ENCODE data around the gene ANKRD34B. TPM values are rescaled to one million over a fixed set of nuclear protein-coding genes. Genes with fewer than 3 reads are reported as not detected.

Gene ANKRD34B
- total and polyA plus RNA-seq, 3 experiments from 2014 or later: not detected

DNA sequence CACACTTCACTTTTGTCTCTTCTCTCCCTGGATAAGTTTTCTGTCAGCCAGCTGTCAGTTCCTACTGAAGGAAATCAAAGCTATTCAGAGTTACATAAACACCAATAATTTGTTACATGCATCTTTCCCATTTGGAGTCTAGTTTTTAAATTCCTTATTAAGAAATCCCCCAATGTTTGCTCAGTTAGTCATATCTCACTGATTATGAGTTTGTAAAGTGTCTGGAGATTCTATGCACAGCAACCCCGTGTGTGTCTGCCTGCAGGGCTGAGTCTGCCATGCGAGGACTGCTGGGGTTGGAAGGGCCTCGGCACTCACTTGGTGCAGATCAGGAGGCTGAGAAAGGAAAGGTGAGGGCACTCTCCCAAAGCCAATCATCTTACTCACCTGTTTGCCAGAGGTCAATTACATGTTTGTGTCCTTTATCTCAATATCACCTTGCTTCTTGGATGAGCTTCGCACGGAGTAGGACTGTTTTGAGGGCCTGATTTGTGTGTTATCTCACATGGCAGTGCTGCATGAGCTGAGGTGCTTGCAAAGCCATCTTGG is 3.3 kb downstream of the ANKRD34B start:
- Mint-ChIP-seq H3K4me3 (no peak overlapping the region), H3K27me3 (peaks cover 24 to 52% of the 10 kb centered on the region in 2 donors), H3K4me1 (peaks cover 6 to 8% (median 7%) of the 10 kb centered on the region in 3 donors), H3K9me3 (no peaks in the 10 kb centered on the region), H3K27ac (peak overlapping the region in 1 of 8 donors; percentile 56), H3K36me3 (no peaks in the 10 kb centered on the region)
- Histone ChIP-seq H3K9me3 (ENCODE audit: low read length) (no peaks in the 10 kb centered on the region), H3K27me3 (ENCODE audit: insufficient read depth, low read length, poor library complexity, severe bottlenecking) (peaks cover 13% of the 10 kb centered on the region), H3K4me1 (ENCODE audit: insufficient read depth, low read length) (no peaks in the 10 kb centered on the region), H3K36me3 (ENCODE audit: insufficient read depth, low read length) (no peaks in the 10 kb centered on the region), H3K4me3 (ENCODE audit: low read length) (no peak overlapping the region), H3K27ac (ENCODE audit: low read depth, low read length) (no peak overlapping the region)
- DNase-seq: no peak
- POLR2A ChIA-PET: no interaction called here
- CTCF ChIA-PET: no interaction called here

DNA sequence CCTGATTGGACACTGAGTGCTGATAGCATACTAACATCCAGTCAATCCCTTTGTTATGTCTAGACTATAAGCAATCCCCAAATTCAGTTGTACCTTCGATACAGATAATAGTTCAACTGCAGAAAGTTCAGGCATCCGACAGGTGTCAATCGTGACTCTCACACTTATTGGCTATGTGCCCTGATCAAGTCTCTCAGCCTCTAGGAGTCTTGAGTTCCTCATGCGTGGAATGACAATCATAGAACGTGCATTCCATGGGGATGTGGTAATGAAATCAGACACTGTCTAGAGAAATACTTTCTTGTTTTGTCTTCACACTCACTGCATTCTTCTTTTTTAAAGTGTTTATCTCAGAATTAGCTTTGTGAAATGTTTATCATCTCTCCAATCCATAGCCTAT is 4.8 kb downstream of the ANKRD34B start:
- Mint-ChIP-seq H3K4me1 (peaks cover 0 to 4% (median 1%) of the 10 kb centered on the region in 3 donors), H3K36me3 (no peaks in the 10 kb centered on the region), H3K4me3 (no peak overlapping the region), H3K9me3 (no peaks in the 10 kb centered on the region), H3K27me3 (peaks cover 22 to 45% of the 10 kb centered on the region in 2 donors), H3K27ac (no peak overlapping the region)
- Histone ChIP-seq H3K4me1 (ENCODE audit: insufficient read depth, low read length) (no peaks in the 10 kb centered on the region), H3K27ac (ENCODE audit: low read depth, low read length) (no peak overlapping the region), H3K27me3 (ENCODE audit: insufficient read depth, low read length, poor library complexity, severe bottlenecking) (peaks cover 7% of the 10 kb centered on the region), H3K36me3 (ENCODE audit: insufficient read depth, low read length) (no peaks in the 10 kb centered on the region), H3K4me3 (ENCODE audit: low read length) (no peak overlapping the region), H3K9me3 (ENCODE audit: low read length) (no peaks in the 10 kb centered on the region)
- POLR2A ChIA-PET: no interaction called here
- DNase-seq: no peak
- CTCF ChIA-PET: no interaction called here

DNA sequence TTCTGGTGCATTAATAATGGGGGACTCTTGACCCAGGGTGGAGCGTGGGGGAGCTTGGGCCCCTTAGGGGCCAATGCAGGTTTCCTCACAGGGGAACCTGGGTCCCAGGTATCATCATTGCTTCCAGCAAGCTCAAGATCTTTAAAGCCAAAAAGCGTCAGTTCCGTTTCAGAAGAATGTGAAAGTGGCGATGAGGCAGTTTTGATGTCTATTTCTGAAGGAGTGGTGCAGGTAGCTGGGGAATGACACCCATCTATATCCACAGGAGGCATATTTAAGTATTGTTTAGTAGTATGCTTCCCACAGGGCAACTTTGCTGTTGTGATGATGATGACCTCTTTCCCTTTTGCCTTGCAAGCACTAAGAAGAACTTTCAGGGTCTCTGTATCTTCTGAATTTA is 10.8 kb downstream of the ANKRD34B start:
- Mint-ChIP-seq H3K4me3 (no peak overlapping the region), H3K27ac (no peak overlapping the region), H3K4me1 (no peaks in the 10 kb centered on the region), H3K9me3 (no peaks in the 10 kb centered on the region), H3K27me3 (peaks cover 13 to 40% of the 10 kb centered on the region in 2 donors), H3K36me3 (no peaks in the 10 kb centered on the region)
- POLR2A ChIA-PET: no interaction called here
- Histone ChIP-seq H3K4me3 (ENCODE audit: low read length) (no peak overlapping the region), H3K27me3 (ENCODE audit: insufficient read depth, low read length, poor library complexity, severe bottlenecking) (peaks cover 9% of the 10 kb centered on the region), H3K36me3 (ENCODE audit: insufficient read depth, low read length) (no peaks in the 10 kb centered on the region), H3K4me1 (ENCODE audit: insufficient read depth, low read length) (no peaks in the 10 kb centered on the region), H3K9me3 (ENCODE audit: low read length) (no peaks in the 10 kb centered on the region), H3K27ac (ENCODE audit: low read depth, low read length) (no peak overlapping the region)
- no peak for DNase-seq
- CTCF ChIA-PET: no interaction called here

DNA sequence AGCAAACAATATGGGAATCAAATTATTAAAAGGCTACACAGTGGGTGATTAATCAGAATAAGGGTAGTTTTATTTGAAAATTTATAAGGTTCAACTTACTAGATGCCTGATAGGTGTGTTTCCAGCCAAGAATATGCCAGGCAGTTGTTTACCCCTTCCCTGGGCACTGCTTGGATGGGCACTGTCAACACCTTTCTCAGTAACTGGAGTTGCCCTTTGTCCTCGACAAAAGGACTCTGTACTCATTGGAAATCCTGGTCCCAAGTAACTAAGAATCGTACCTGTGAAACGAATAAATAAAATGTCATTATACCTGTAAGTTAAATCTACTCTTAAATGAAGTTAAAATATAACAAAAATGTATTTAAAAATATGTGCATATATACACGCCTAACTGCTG is 15.0 kb downstream of the ANKRD34B start:
- CTCF ChIA-PET: interaction anchor here (0.6 kb wide), 1 partner anchor 33 kb away, joined by 3 read pairs; no protein-coding TSS in a partner anchor
- no peak for DNase-seq
- Mint-ChIP-seq H3K4me1 (no peaks in the 10 kb centered on the region), H3K4me3 (no peak overlapping the region), H3K27me3 (peaks cover 18 to 55% of the 10 kb centered on the region in 2 donors), H3K36me3 (no peaks in the 10 kb centered on the region), H3K9me3 (peaks cover 0 to 6% (median 0%) of the 10 kb centered on the region in 5 donors), H3K27ac (no peak overlapping the region)
- Histone ChIP-seq H3K27ac (ENCODE audit: low read depth, low read length) (no peak overlapping the region), H3K4me3 (ENCODE audit: low read length) (no peak overlapping the region), H3K9me3 (ENCODE audit: low read length) (no peaks in the 10 kb centered on the region), H3K4me1 (ENCODE audit: insufficient read depth, low read length) (no peaks in the 10 kb centered on the region), H3K27me3 (ENCODE audit: insufficient read depth, low read length, poor library complexity, severe bottlenecking) (peaks cover 9% of the 10 kb centered on the region), H3K36me3 (ENCODE audit: insufficient read depth, low read length) (no peaks in the 10 kb centered on the region)
- POLR2A ChIA-PET: no interaction called here

DNA sequence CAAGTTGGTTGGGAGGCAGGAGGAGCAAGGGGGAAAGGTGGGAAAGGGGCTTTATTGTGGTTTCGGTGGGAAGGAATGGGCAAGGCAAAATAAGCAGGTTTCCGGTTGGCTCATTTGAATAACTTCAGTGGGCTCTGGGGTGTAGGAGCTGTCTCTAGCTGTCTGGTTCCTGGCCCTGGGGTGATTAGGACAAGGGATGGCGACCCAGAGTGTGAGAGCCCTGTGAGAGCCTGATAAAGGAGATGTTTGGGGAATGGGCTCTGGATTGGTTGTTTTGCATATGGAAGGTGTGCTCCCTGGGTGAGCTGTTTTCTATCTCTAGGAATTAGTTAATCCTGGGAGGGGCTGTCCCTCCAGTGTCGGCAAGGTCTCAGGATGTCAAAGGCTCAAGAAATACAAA is 15.4 kb downstream of the ANKRD34B start:
- CTCF ChIA-PET: no interaction called here
- no peaks in the 10 kb centered on the region for H3K36me3 Mint-ChIP-seq
- Histone ChIP-seq H3K9me3 (ENCODE audit: low read length) (no peaks in the 10 kb centered on the region), H3K27ac (ENCODE audit: low read depth, low read length) (no peak overlapping the region), H3K27me3 (ENCODE audit: insufficient read depth, low read length, poor library complexity, severe bottlenecking) (peaks cover 9% of the 10 kb centered on the region), H3K4me3 (ENCODE audit: low read length) (no peak overlapping the region), H3K36me3 (ENCODE audit: insufficient read depth, low read length) (no peaks in the 10 kb centered on the region), H3K4me1 (ENCODE audit: insufficient read depth, low read length) (no peaks in the 10 kb centered on the region)
- POLR2A ChIA-PET: no interaction called here
- no peak for DNase-seq
- peaks cover 18 to 59% of the 10 kb centered on the region in 2 donors for H3K27me3 Mint-ChIP-seq
- H3K4me3 Mint-ChIP-seq: no peak overlapping the region
- H3K4me1 Mint-ChIP-seq: no peaks in the 10 kb centered on the region
- H3K9me3 Mint-ChIP-seq: peaks cover 0 to 6% (median 0%) of the 10 kb centered on the region in 5 donors
- no peak overlapping the region for H3K27ac Mint-ChIP-seq

GRCh38 chr5:80541392-80541791 is 28.7 kb downstream of the ANKRD34B start:
- ChIA-PET POLR2A (no interaction called here), CTCF (no interaction called here)
- no peak overlapping the region for H3K4me3 ChIP-seq (ENCODE audit: low read length)
- H3K27ac Mint-ChIP-seq: no peak overlapping the region
- peaks cover 3 to 13% of the 10 kb centered on the region in 2 donors for H3K27me3 Mint-ChIP-seq
- no peak for DNase-seq
- no peak overlapping the region for H3K4me3 Mint-ChIP-seq
- no peaks in the 10 kb centered on the region for H3K4me1 Mint-ChIP-seq
- no peaks in the 10 kb centered on the region for H3K36me3 Mint-ChIP-seq
- H3K9me3 Mint-ChIP-seq: peaks cover 0 to 3% (median 0%) of the 10 kb centered on the region in 5 donors
- no peaks in the 10 kb centered on the region for H3K36me3 ChIP-seq (ENCODE audit: insufficient read depth, low read length)
- no peaks in the 10 kb centered on the region for H3K9me3 ChIP-seq (ENCODE audit: low read length)
- no peak overlapping the region for H3K27ac ChIP-seq (ENCODE audit: low read depth, low read length)
- H3K27me3 ChIP-seq (ENCODE audit: insufficient read depth, low read length, poor library complexity, severe bottlenecking): no peaks in the 10 kb centered on the region
- no peaks in the 10 kb centered on the region for H3K4me1 ChIP-seq (ENCODE audit: insufficient read depth, low read length)

DNA sequence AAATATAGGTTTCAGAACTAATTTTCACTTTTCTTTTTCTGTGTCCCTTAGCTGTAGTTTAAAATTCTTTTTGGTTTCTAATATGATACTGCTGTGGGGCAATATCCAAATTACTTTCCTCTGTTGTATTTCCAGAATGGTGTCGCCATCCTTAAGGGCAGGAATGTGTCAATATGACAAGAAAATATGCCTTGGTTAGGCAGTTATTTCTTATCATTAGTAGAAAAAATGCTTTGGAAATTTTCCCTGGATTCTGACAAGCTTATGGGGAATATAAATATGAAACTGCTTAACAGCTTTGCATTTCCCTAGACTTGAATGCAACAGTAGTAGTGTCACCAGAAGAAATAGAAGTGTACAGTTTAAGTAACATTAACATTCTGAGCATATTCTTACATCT is 29.4 kb downstream of the ANKRD34B start:
- Mint-ChIP-seq H3K9me3 (peaks cover 0 to 3% (median 0%) of the 10 kb centered on the region in 5 donors), H3K27me3 (peaks cover 3 to 13% of the 10 kb centered on the region in 2 donors), H3K27ac (no peak overlapping the region), H3K4me3 (no peak overlapping the region), H3K36me3 (no peaks in the 10 kb centered on the region), H3K4me1 (no peaks in the 10 kb centered on the region)
- H3K4me1 ChIP-seq (ENCODE audit: insufficient read depth, low read length): no peaks in the 10 kb centered on the region
- no peaks in the 10 kb centered on the region for H3K27me3 ChIP-seq (ENCODE audit: insufficient read depth, low read length, poor library complexity, severe bottlenecking)
- POLR2A ChIA-PET: no interaction called here
- no peak overlapping the region for H3K27ac ChIP-seq (ENCODE audit: low read depth, low read length)
- no peak overlapping the region for H3K4me3 ChIP-seq (ENCODE audit: low read length)
- H3K36me3 ChIP-seq (ENCODE audit: insufficient read depth, low read length): no peaks in the 10 kb centered on the region
- CTCF ChIA-PET: no interaction called here
- DNase-seq: no peak
- no peaks in the 10 kb centered on the region for H3K9me3 ChIP-seq (ENCODE audit: low read length)

DNA sequence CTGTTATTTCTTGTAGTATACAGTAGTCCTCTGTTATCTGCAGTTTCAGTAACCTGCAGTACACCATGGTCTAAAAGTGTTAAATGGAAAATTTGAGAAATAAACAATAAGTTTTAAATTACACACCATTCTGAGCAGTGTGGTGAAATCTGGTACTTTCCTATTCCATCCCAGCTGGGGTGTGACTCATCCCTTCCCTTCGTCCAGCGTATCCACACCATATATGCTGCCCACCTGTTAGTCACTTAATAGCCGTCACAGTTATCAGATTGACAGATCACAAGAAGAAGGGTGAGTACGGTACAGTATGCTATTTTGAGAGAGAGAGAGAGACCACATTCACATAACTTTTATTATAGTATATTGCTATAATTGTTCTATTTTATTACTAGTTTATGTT is 53.3 kb downstream of the ANKRD34B start:
- Mint-ChIP-seq H3K27ac (no peak overlapping the region), H3K36me3 (no peaks in the 10 kb centered on the region), H3K9me3 (no peaks in the 10 kb centered on the region), H3K4me3 (no peak overlapping the region), H3K4me1 (no peaks in the 10 kb centered on the region), H3K27me3 (no peaks in the 10 kb centered on the region)
- Histone ChIP-seq H3K36me3 (ENCODE audit: insufficient read depth, low read length) (no peaks in the 10 kb centered on the region), H3K27me3 (ENCODE audit: insufficient read depth, low read length, poor library complexity, severe bottlenecking) (no peaks in the 10 kb centered on the region), H3K27ac (ENCODE audit: low read depth, low read length) (no peak overlapping the region), H3K4me3 (ENCODE audit: low read length) (no peak overlapping the region), H3K4me1 (ENCODE audit: insufficient read depth, low read length) (no peaks in the 10 kb centered on the region), H3K9me3 (ENCODE audit: low read length) (no peaks in the 10 kb centered on the region)
- ChIA-PET POLR2A (no interaction called here), CTCF (no interaction called here)
- DNase-seq: no peak

- H3K27ac Mint-ChIP-seq: no peak overlapping the region
- Histone ChIP-seq H3K27ac (ENCODE audit: low read depth, low read length) (no peak overlapping the region), H3K9me3 (ENCODE audit: low read length) (no peaks in the 10 kb centered on the region), H3K36me3 (ENCODE audit: insufficient read depth, low read length) (no peaks in the 10 kb centered on the region), H3K27me3 (ENCODE audit: insufficient read depth, low read length, poor library complexity, severe bottlenecking) (no peaks in the 10 kb centered on the region), H3K4me1 (ENCODE audit: insufficient read depth, low read length) (no peaks in the 10 kb centered on the region), H3K4me3 (ENCODE audit: low read length) (no peak overlapping the region)
- H3K27me3 Mint-ChIP-seq: peaks cover 0 to 2% of the 10 kb centered on the region in 2 donors
- DNase-seq: no peak
- POLR2A ChIA-PET: no interaction called here
- H3K36me3 Mint-ChIP-seq: peaks cover 0 to 2% (median 0%) of the 10 kb centered on the region in 3 donors
- no peak overlapping the region for H3K4me3 Mint-ChIP-seq
- H3K4me1 Mint-ChIP-seq: no peaks in the 10 kb centered on the region
- H3K9me3 Mint-ChIP-seq: no peaks in the 10 kb centered on the region
- CTCF ChIA-PET: no interaction called here
These were observed 60.7 kb downstream of the ANKRD34B start for GRCh38 chr5:80509362-80509761.
